Trophoblast cell (in vitro differentiated cells and primary cell): ENCODE results near the gene GSG1.
A peak's percentile ranks its signal among the peaks of the same experiment; 100 is the strongest.

Experiments used
- DNase-seq, 2 donors: peaks; one replicate each; pipeline ENCODE4 v3.0.0-alpha.2; 2016
- H2AFZ ChIP-seq: 2 replicates; pipeline ENCODE4 v1.6.1; 2013; ENCODE audit warnings: low read length, moderate library complexity, mild to moderate bottlenecking; ENCODE audit not compliant: insufficient read depth, poor library complexity
- H2AK5ac ChIP-seq: 2 replicates; pipeline ENCODE4 v1.6.1; 2013; ENCODE audit warnings: mild to moderate bottlenecking, low read length
- H2BK120ac ChIP-seq: 2 replicates; pipeline ENCODE4 v1.6.1; 2013; ENCODE audit warnings: low read length, mild to moderate bottlenecking, moderate library complexity; ENCODE audit not compliant: insufficient read depth, poor library complexity
- H2BK12ac ChIP-seq: 2 replicates; pipeline ENCODE4 v1.6.1; 2013; ENCODE audit warnings: mild to moderate bottlenecking, low read length, moderate library complexity
- H2BK5ac ChIP-seq: 2 replicates; pipeline ENCODE4 v1.6.1; 2013; ENCODE audit warnings: low read length, low read depth, moderate library complexity, mild to moderate bottlenecking; ENCODE audit not compliant: poor library complexity
- H3K14ac ChIP-seq: 2 replicates; pipeline ENCODE4 v1.6.1; 2013; ENCODE audit warnings: mild to moderate bottlenecking, low read length
- H3K18ac ChIP-seq: 2 replicates; pipeline ENCODE4 v1.6.1; 2013; ENCODE audit warnings: mild to moderate bottlenecking, low read length
- H3K23ac ChIP-seq: 2 replicates; pipeline ENCODE4 v1.6.1; 2013; ENCODE audit warnings: low read length
- H3K27ac ChIP-seq: 2 replicates; pipeline ENCODE4 v1.5.1; 2013; ENCODE audit warnings: low read depth, mild to moderate bottlenecking, inconsistent platforms, low read length, moderate library complexity
- H3K27me3 ChIP-seq: 2 replicates; pipeline ENCODE4 v1.6.1; 2013; ENCODE audit warnings: inconsistent platforms, mild to moderate bottlenecking, low read length, moderate library complexity; ENCODE audit not compliant: insufficient read depth
- H3K36me3 ChIP-seq, 2 experiments: 1 replicate in 1 of 2; 2 replicates in 1 of 2; pipeline ENCODE4 v1.6.1; 2013; ENCODE audit warnings: low read length in 2 of 2, mild to moderate bottlenecking in 2 of 2, moderate library complexity in 1 of 2; ENCODE audit not compliant: insufficient read depth in 2 of 2, control insufficient read depth in 1 of 2
- H3K4ac ChIP-seq: 2 replicates; pipeline ENCODE4 v1.6.1; 2013; ENCODE audit warnings: low read depth, mild to moderate bottlenecking, low read length, moderate library complexity
- H3K4me1 ChIP-seq, 2 experiments: 1 replicate in 1 of 2; 2 replicates in 1 of 2; pipeline ENCODE4 v1.6.1; 2013; ENCODE audit warnings: low read length in 2 of 2, mild to moderate bottlenecking in 2 of 2, moderate library complexity in 1 of 2; ENCODE audit not compliant: insufficient read depth in 2 of 2, control insufficient read depth in 1 of 2
- H3K4me2 ChIP-seq: 2 replicates; pipeline ENCODE4 v1.6.1; 2013; ENCODE audit warnings: inconsistent platforms, mild to moderate bottlenecking, low read length, moderate library complexity
- H3K4me3 ChIP-seq: 2 replicates; pipeline ENCODE4 v1.5.1; 2013; ENCODE audit warnings: mild to moderate bottlenecking, low read depth, low read length, inconsistent platforms
- H3K79me1 ChIP-seq: one replicate; pipeline ENCODE4 v1.6.1; 2013; ENCODE audit warnings: low read length
- H3K79me2 ChIP-seq: 2 replicates; pipeline ENCODE4 v1.6.1; 2013; ENCODE audit warnings: low read length, mild to moderate bottlenecking; ENCODE audit not compliant: control insufficient read depth, insufficient read depth, poor library complexity
- H3K9ac ChIP-seq: 2 replicates; pipeline ENCODE4 v1.6.1; 2013; ENCODE audit warnings: mild to moderate bottlenecking, low read length
- H3K9me3 ChIP-seq: 2 replicates; pipeline ENCODE4 v1.6.1; 2013; ENCODE audit warnings: low read depth, mild to moderate bottlenecking, control low read depth, inconsistent platforms, low read length; ENCODE audit not compliant: insufficient read depth
- H4K12ac ChIP-seq: 2 replicates; pipeline ENCODE4 v1.6.1; 2013; ENCODE audit warnings: low read depth, mild to moderate bottlenecking, low read length, moderate library complexity
- H4K8ac ChIP-seq: 2 replicates; pipeline ENCODE4 v1.6.1; 2013; ENCODE audit warnings: low read depth, mild to moderate bottlenecking, low read length, moderate library complexity
- H4K91ac ChIP-seq: one replicate; pipeline ENCODE4 v1.6.1; 2013; ENCODE audit warnings: low read depth, mild to moderate bottlenecking, low read length, moderate library complexity
- WGBS: extraction: QIAGEN DNeasy Blood & Tissue Kit; methylation state at CpG from one replicate; pipeline ENCODE4 v1.1.7; 2013; ENCODE audit warnings: missing lambda C conversion rate; ENCODE audit not compliant: insufficient read length, insufficient coverage; ENCODE audit errors: extremely low coverage; 5-methylcytosine and 5-hydroxymethylcytosine counted together

GSG1 gene

DNA sequence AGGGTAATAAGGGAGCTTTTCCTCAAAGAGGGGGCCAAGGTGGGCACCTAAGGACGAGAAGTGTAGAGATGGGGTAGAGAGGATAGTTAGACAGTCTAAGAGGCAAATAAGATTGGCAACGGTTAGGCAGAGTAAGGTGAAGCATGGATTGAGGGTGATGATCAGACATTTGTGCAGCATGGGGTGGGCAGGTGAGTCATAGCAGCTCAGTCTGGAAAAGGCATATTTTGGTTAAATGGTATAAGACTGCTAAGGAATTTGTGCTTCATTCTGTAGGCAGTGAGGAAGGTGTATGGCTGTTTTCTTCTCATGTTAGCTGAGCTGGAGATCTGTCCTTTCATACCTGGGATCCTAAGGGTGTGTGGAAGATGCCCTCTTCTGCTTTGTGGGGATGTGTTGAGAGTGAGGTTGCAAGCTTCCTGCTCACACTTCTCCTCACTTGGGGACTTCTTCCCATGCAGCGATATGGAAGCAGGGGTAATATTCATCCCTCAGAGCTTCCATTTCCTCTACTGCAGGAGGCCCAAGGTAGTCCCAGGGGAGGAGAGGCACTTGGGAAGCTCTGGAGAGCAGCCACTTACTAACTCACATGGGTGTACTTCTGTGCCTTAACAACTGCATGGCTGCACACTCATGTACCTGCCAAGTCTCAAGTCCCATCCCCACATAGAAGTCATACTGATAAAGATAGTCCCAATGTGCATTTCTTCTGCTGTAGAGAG lies 28.9 kb downstream of the GSG1 start:
- H3K18ac ChIP-seq: no peak overlapping the region
- no peak overlapping the region for H2BK120ac ChIP-seq
- DNase-seq: peak in 1 of 2 donors; percentile 45
- H3K79me1 ChIP-seq: no peaks in the 10 kb centered on the region
- peaks cover 0 to under 1% of the 10 kb centered on the region in 2 experiments for H3K36me3 ChIP-seq
- H3K14ac ChIP-seq: no peak overlapping the region
- no peak overlapping the region for H3K4me3 ChIP-seq
- H4K91ac ChIP-seq: no peak overlapping the region
- no CpG with 5 or more reads among the region's 3 CpGs for WGBS
- H3K4me1 ChIP-seq: peaks cover 7 to 13% of the 10 kb centered on the region in 2 experiments
- no peak overlapping the region for H4K8ac ChIP-seq
- H3K9me3 ChIP-seq: peaks cover 3% of the 10 kb centered on the region
- H3K27me3 ChIP-seq: no peaks in the 10 kb centered on the region
- H3K4me2 ChIP-seq: no peak overlapping the region
- H3K9ac ChIP-seq: no peak overlapping the region
- no peak overlapping the region for H4K12ac ChIP-seq
- H2BK12ac ChIP-seq: no peak overlapping the region
- no peak overlapping the region for H2AK5ac ChIP-seq
- no peak overlapping the region for H2AFZ ChIP-seq
- no peak overlapping the region for H2BK5ac ChIP-seq
- H3K27ac ChIP-seq: no peak overlapping the region
- no peaks in the 10 kb centered on the region for H3K79me2 ChIP-seq
- H3K4ac ChIP-seq: no peak overlapping the region
- no peak overlapping the region for H3K23ac ChIP-seq

- no peak overlapping the region for H2BK120ac ChIP-seq
- no peaks in the 10 kb centered on the region for H3K79me2 ChIP-seq
- no peak overlapping the region for H4K12ac ChIP-seq
- peaks cover 7 to 13% of the 10 kb centered on the region in 2 experiments for H3K4me1 ChIP-seq
- no peak overlapping the region for H2BK5ac ChIP-seq
- H3K36me3 ChIP-seq: peaks cover 0 to 3% of the 10 kb centered on the region in 2 experiments
- no peak overlapping the region for H3K14ac ChIP-seq
- no peak overlapping the region for H3K18ac ChIP-seq
- no CpG with 5 or more reads among the region's 3 CpGs for WGBS
- H3K4me3 ChIP-seq: no peak overlapping the region
- H3K9ac ChIP-seq: no peak overlapping the region
- H2AFZ ChIP-seq: no peak overlapping the region
- H2BK12ac ChIP-seq: no peak overlapping the region
- H4K8ac ChIP-seq: no peak overlapping the region
- H4K91ac ChIP-seq: no peak overlapping the region
- H2AK5ac ChIP-seq: no peak overlapping the region
- no peak overlapping the region for H3K4me2 ChIP-seq
- H3K4ac ChIP-seq: no peak overlapping the region
- no peaks in the 10 kb centered on the region for H3K27me3 ChIP-seq
- H3K27ac ChIP-seq: no peak overlapping the region
- H3K9me3 ChIP-seq: peaks cover 3% of the 10 kb centered on the region
- no peak for DNase-seq
- H3K23ac ChIP-seq: no peak overlapping the region
- no peaks in the 10 kb centered on the region for H3K79me1 ChIP-seq
These were observed 30.3 kb downstream of the GSG1 start for GRCh38 chr12:13073173-13073572.

DNA sequence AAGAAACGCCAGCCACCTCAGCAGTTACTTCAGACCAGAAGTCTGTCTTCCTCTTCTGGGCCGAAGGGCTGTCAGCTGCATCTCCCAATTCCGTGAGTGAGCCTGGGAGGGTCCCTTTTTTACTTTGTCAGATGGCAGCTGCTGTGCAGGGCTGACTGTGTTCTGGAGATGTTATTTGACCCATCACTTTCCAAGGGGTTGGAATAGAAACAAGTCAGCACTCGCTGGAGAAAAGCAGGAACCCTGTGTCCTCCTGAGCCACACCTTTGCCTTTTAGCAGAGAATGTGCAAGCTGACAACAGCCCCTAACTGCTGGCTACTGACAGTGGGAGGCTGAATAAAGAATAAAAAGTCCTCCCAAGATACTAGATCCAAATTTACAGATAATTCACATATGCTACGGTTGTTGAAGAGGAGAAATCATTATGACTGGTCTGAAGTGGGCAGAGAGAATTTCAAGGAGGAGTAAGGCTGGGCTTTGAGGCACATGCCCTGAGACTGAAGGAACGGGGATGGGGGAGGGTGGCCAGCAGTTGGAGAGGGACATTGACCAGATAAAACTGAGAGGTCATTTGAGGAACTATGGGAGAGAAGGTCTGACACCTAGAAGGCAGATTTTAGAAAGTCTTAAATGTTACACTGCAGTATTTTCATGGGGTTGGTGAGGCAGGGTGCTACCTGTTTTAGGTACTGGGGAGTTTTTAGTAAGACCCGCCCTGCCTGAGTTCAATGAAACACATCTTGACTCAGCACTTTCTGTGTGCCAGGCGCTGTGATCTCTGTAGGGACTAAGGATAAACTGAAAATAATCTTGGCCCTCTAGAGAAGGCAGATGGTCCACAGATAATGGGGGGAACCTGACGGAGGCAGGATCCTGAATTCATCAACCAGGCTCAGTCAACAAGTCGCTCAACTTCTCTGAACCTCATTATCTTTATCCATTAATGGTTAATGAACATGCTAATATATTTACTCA lies 31.9 kb downstream of the GSG1 start:
- Histone ChIP-seq H3K27ac (no peak overlapping the region), H4K8ac (no peak overlapping the region), H3K4ac (no peak overlapping the region), H3K18ac (no peak overlapping the region), H3K79me2 (no peaks in the 10 kb centered on the region), H2BK5ac (no peak overlapping the region), H3K79me1 (no peaks in the 10 kb centered on the region), H2BK120ac (no peak overlapping the region), H2AFZ (no peak overlapping the region), H4K12ac (no peak overlapping the region), H4K91ac (no peak overlapping the region), H3K9ac (no peak overlapping the region), H2BK12ac (no peak overlapping the region), H2AK5ac (no peak overlapping the region), H3K4me3 (no peak overlapping the region), H3K23ac (no peak overlapping the region), H3K4me2 (no peak overlapping the region), H3K14ac (no peak overlapping the region), H3K36me3 (peaks cover 0 to 3% of the 10 kb centered on the region in 2 experiments), H3K27me3 (no peaks in the 10 kb centered on the region), H3K9me3 (peaks cover 2% of the 10 kb centered on the region), H3K4me1 (peaks cover 7 to 13% of the 10 kb centered on the region in 2 experiments)
- WGBS: no CpG with 5 or more reads among the region's 10 CpGs
- no peak for DNase-seq

DNA sequence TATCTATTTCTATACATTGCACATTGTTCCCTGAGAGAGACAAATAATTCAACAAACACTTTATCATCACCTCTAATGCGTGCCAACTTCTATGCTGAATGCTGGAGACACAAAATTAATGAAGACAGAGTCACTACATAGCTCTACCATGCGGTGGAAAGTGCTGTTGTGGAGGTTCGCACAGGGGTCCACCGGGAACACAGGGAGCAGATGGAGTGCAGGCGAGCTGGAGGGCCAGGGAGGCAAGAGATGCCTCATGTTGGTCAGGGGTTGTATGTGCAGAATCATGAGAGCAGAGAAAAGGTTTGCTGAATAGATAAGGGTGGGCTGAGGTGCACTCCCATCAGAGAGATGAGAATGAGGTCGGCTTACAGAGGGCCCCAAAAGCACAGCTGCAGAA lies 34.1 kb downstream of the GSG1 start:
- Histone ChIP-seq H3K4me3 (no peak overlapping the region), H3K4me1 (peaks cover 0 to 3% of the 10 kb centered on the region in 2 experiments), H3K79me2 (no peaks in the 10 kb centered on the region), H3K36me3 (peaks cover 0 to 3% of the 10 kb centered on the region in 2 experiments), H2BK12ac (no peak overlapping the region), H4K12ac (no peak overlapping the region), H3K9ac (no peak overlapping the region), H3K23ac (no peak overlapping the region), H3K4me2 (no peak overlapping the region), H3K27ac (no peak overlapping the region), H3K18ac (no peak overlapping the region), H3K9me3 (no peaks in the 10 kb centered on the region), H3K14ac (no peak overlapping the region), H3K79me1 (no peaks in the 10 kb centered on the region), H4K8ac (no peak overlapping the region), H3K27me3 (no peaks in the 10 kb centered on the region), H2AK5ac (no peak overlapping the region), H2AFZ (no peak overlapping the region), H2BK120ac (no peak overlapping the region), H3K4ac (no peak overlapping the region), H4K91ac (no peak overlapping the region), H2BK5ac (no peak overlapping the region)
- no CpG with 5 or more reads among the region's 6 CpGs for WGBS
- DNase-seq: no peak
